SK-N-SH (cell line): ENCODE measurements around the gene CYP2D6. TPM values are rescaled to one million over a fixed set of nuclear protein-coding genes. Genes with fewer than 3 reads are reported as not detected.

Experiments
- CTCF ChIA-PET: fragments of 300-600, 350-600 bp; formaldehyde crosslinking; extraction: SDS; loops from one replicate; lab custom pipeline; 2021; lab: Yijun Ruan, JAX
- POLR2A ChIA-PET: fragments of 350-600 bp; sonication (Branson Sonifier 250); formaldehyde crosslinking; extraction: SDS; loops from one replicate; lab custom pipeline; 2020; ENCODE audit warnings: antibody characterized with exemption, inconsistent platforms; lab: Yijun Ruan, JAX
- DNase-seq: peaks from one replicate; pipeline ENCODE4 v3.0.0; 2012
- H2AFZ ChIP-seq: fragments of 200-600 bp; sonication (generic); 2 replicates; pipeline ENCODE4 v1.8.1; 2016; ENCODE audit warnings: antibody characterized with exemption, mild to moderate bottlenecking, low read depth
- H3F3A ChIP-seq: fragments of 200-600 bp; sonication (generic); replicated peaks from 2 replicates; pipeline ENCODE3; 2016; ENCODE audit warnings: antibody characterized with exemption, mild to moderate bottlenecking; ENCODE audit not compliant: insufficient read depth
- H3K27ac ChIP-seq, 2 experiments: fragments of 200-500 bp in 1 of 2; fragments of 200-600 bp in 1 of 2; sonication (Bioruptor generic) in 1 of 2; sonication (generic), shearing (Covaris generic) in 1 of 2; 2 replicates each; pipeline versions ENCODE4 v1.5.1 to v1.6.1; 2014 to 2016; ENCODE audit warnings: low read depth in 2 of 2, inconsistent platforms in 1 of 2, low read length in 1 of 2, mild to moderate bottlenecking in 1 of 2, mixed read lengths in 1 of 2
- H3K27me3 ChIP-seq: fragments of 200-600 bp; sonication (generic), shearing (Covaris generic); 2 replicates; pipeline ENCODE4 v1.6.1; 2016; ENCODE audit warnings: mixed run types; ENCODE audit not compliant: insufficient read depth
- H3K36me3 ChIP-seq, 2 experiments: fragments of 200-500 bp in 1 of 2; fragments of 200-600 bp in 1 of 2; sonication (Bioruptor generic) in 1 of 2; sonication (generic) in 1 of 2; replicated peaks in 1 of 2; 2 replicates each; pipeline versions ENCODE3 to v1.5.1; 2014 to 2016; ENCODE audit warnings: low read length in 1 of 2, mild to moderate bottlenecking in 1 of 2; ENCODE audit not compliant: insufficient read depth in 2 of 2, control insufficient read depth in 1 of 2
- H3K4me1 ChIP-seq, 2 experiments: fragments of 200-500 bp in 1 of 2; fragments of 200-600 bp in 1 of 2; sonication (Bioruptor generic) in 1 of 2; sonication (generic), shearing (Covaris generic) in 1 of 2; 2 replicates each; pipeline versions ENCODE4 v1.5.1 to v1.6.1; 2014 to 2016; ENCODE audit warnings: low read depth in 1 of 2, low read length in 1 of 2, mixed run types in 1 of 2; ENCODE audit not compliant: insufficient read depth in 2 of 2, control insufficient read depth in 1 of 2
- H3K4me2 ChIP-seq: fragments of 200-600 bp; sonication (generic), shearing (Covaris generic); 2 replicates; pipeline ENCODE4 v1.6.1; 2017; ENCODE audit warnings: mixed run types
- H3K4me3 ChIP-seq, 2 experiments: fragments of 200-500 bp in 1 of 2; fragments of 200-600 bp in 1 of 2; sonication (Bioruptor generic) in 1 of 2; sonication (generic), shearing (Covaris generic) in 1 of 2; 2 replicates each; pipeline versions ENCODE4 v1.5.1 to v1.8.1; 2014 to 2016; ENCODE audit warnings: low read depth in 2 of 2, inconsistent platforms in 1 of 2, low read length in 1 of 2, mild to moderate bottlenecking in 1 of 2, mixed read lengths in 1 of 2, moderate library complexity in 1 of 2
- H3K79me2 ChIP-seq: fragments of 200-600 bp; sonication (generic); 2 replicates; pipeline ENCODE4 v1.8.1; 2017; ENCODE audit warnings: mild to moderate bottlenecking; ENCODE audit not compliant: insufficient read depth
- H3K9ac ChIP-seq: fragments of 200-600 bp; sonication (generic); 2 replicates; pipeline ENCODE4 v1.6.1; 2017; ENCODE audit warnings: mixed run types
- H3K9me2 ChIP-seq: fragments of 200-600 bp; sonication (generic); 2 replicates; pipeline ENCODE4 v1.6.1; 2017; ENCODE audit warnings: mixed run types
- H3K9me3 ChIP-seq: fragments of 200-600 bp; sonication (generic); 2 replicates; pipeline ENCODE4 v1.6.1; 2017; ENCODE audit warnings: mixed run types, mild to moderate bottlenecking, moderate library complexity
- H4K20me1 ChIP-seq: fragments of 200-600 bp; sonication (generic); 2 replicates; pipeline ENCODE4 v1.6.1; 2017; ENCODE audit warnings: mild to moderate bottlenecking, mixed run types; ENCODE audit not compliant: insufficient read depth
- CHD2 ChIP-seq: fragments of 150-350 bp; IDR thresholded peaks from 2 replicates; pipeline ENCODE4 v1.6.1; 2018; ENCODE audit warnings: low read length; ENCODE audit not compliant: partially characterized antibody
- ELF1 ChIP-seq: IDR thresholded peaks from 2 replicates; pipeline ENCODE4 v1.4.0; 2012
- EZH2phosphoT487 ChIP-seq: fragments of 200-600 bp; sonication (generic); IDR thresholded peaks from 2 replicates; pipeline ENCODE4 v1.6.1; 2017; ENCODE audit warnings: low read depth, mixed run types, mild to moderate bottlenecking, antibody characterized with exemption, moderate library complexity, borderline replicate concordance
- IRF3 ChIP-seq: fragments of 150-350 bp; IDR thresholded peaks from 2 replicates; pipeline ENCODE4 v1.6.1; 2016; ENCODE audit warnings: mild to moderate bottlenecking, low read depth, low read length
- MXI1 ChIP-seq: IDR thresholded peaks from 2 replicates; pipeline ENCODE4 v1.6.1; 2012; ENCODE audit warnings: mild to moderate bottlenecking, low read depth, low read length, improper control_type of control experiment
- NFIC ChIP-seq: IDR thresholded peaks from 2 replicates; pipeline ENCODE4 v1.4.0; 2012; ENCODE audit warnings: borderline replicate concordance
- POLR2AphosphoS5 ChIP-seq: IDR thresholded peaks from 2 replicates; pipeline ENCODE4 v1.6.1; 2012; ENCODE audit warnings: low read depth, low read length
- RCOR1 ChIP-seq: fragments of 150-350 bp; IDR thresholded peaks from 2 replicates; pipeline ENCODE4 v1.6.1; 2017; ENCODE audit warnings: antibody characterized with exemption, low read length
- SIN3A ChIP-seq: IDR thresholded peaks from 2 replicates; pipeline ENCODE4 v1.6.1; 2012; ENCODE audit warnings: low read depth, mild to moderate bottlenecking, low read length, moderate library complexity, borderline replicate concordance
- SMC3 ChIP-seq: IDR thresholded peaks from 2 replicates; pipeline ENCODE4 v1.6.1; 2012; ENCODE audit warnings: low read depth, low read length, improper control_type of control experiment
- TAF1 ChIP-seq: IDR thresholded peaks from 2 replicates; pipeline ENCODE4 v1.6.1; 2012; ENCODE audit warnings: low read depth, mild to moderate bottlenecking, low read length, moderate library complexity, borderline replicate concordance
- USF1 ChIP-seq: IDR thresholded peaks from 2 replicates; pipeline ENCODE4 v1.4.0; 2012; ENCODE audit warnings: low read depth, borderline replicate concordance
- WGBS: methylation state at CpG from one replicate; pipeline ENCODE4 v1.1.6; 2017; ENCODE audit warnings: low lambda C conversion rate; 5-methylcytosine and 5-hydroxymethylcytosine counted together
- polyA plus RNA-seq, 3 experiments: library from polyadenylated mRNA; depleted of rRNA; stranded (reverse); fragments of >200 nt; gene quantifications; 2 replicates each; pipeline ENCODE4 v1.2.3, GENCODE V29; 2012
- TF ChIP-seq, protein P1 (sequence below): IDR thresholded peaks from 2 replicates; pipeline ENCODE4; 2012

Gene CYP2D6
- polyA plus RNA-seq, 1 of the 3 experiments (the other 2 are of a cell fraction), result 0.26 TPM

GRCh38 chr22:42155053-42155543 lies 24.5 kb upstream of the CYP2D6 start:
- Histone ChIP-seq H3F3A (no peaks in the 10 kb centered on the region), H3K4me1 (no peaks in the 10 kb centered on the region), H3K79me2 (no peaks in the 10 kb centered on the region), H3K27ac (no peak overlapping the region), H3K9me3 (no peaks in the 10 kb centered on the region), H3K4me2 (no peak overlapping the region), H3K9ac (no peak overlapping the region), H2AFZ (no peak overlapping the region), H3K36me3 (no peaks in the 10 kb centered on the region), H3K9me2 (no peaks in the 10 kb centered on the region), H4K20me1 (no peaks in the 10 kb centered on the region), H3K4me3 (no peak overlapping the region), H3K27me3 (no peaks in the 10 kb centered on the region)
- TF ChIP-seq IRF3 (no peak), RCOR1 (no peak), TAF1 (no peak), ELF1 (no peak), EZH2phosphoT487 (no peak), NFIC (no peak), SMC3 (no peak), MXI1 (no peak), POLR2AphosphoS5 (no peak)
- TF ChIP-seq, protein P1, sequence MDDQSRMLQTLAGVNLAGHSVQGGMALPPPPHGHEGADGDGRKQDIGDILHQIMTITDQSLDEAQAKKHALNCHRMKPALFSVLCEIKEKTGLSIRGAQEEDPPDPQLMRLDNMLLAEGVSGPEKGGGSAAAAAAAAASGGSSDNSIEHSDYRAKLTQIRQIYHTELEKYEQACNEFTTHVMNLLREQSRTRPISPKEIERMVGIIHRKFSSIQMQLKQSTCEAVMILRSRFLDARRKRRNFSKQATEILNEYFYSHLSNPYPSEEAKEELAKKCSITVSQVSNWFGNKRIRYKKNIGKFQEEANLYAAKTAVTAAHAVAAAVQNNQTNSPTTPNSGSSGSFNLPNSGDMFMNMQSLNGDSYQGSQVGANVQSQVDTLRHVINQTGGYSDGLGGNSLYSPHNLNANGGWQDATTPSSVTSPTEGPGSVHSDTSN, result no peak
- DNase-seq, result no peak
- POLR2A ChIA-PET, result no interaction called here
- CTCF ChIA-PET, result interaction anchor here (2.7 kb wide), 1 partner anchor 289 kb away, joined by 9 read pairs; no protein-coding TSS in a partner anchor
- 100% methylated on average over 2 of the region's 7 CpGs for WGBS

DNA sequence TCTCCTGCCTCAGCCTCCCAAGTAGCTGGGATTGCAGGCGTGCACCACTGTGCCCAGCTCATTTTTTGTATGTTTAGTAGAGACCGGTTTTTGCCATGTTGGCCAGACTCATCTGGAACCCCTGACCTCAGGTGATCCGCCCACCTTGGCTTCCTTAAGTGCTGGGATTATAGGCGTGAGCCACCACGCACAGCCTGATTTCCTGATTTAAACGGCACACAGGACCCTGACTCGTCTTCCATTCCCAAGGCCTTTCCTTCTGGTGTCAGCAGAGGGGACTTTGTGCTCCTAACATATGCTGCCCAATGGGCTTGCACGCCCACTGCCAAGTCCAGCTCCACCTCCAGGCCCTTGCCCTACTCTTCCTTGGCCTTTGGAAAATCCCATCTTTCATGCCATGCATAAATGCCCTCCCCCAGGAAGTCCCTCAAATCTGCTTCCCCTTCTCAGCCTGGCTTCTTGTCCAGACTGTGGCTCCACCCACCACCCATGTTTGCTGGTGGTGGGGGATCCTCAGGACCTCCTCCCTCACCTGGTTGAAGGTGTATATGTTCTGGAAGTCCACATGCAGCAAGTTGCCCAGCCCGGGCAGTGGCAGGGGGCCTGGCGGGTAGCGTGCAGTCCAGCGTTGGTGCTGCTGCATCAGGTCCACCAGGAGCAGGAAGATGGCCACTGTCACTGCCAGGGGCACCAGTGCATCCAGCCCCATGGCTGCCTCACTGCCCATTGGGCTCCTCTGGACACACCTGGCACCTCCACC lies 23.9 kb upstream of the CYP2D6 start:
- Histone ChIP-seq H3K9me2 (no peaks in the 10 kb centered on the region), H3K27me3 (no peaks in the 10 kb centered on the region), H3K36me3 (no peaks in the 10 kb centered on the region), H3K9me3 (no peaks in the 10 kb centered on the region), H3K9ac (no peak overlapping the region), H3K4me1 (no peaks in the 10 kb centered on the region), H3K27ac (no peak overlapping the region), H3K4me2 (no peak overlapping the region), H3K4me3 (no peak overlapping the region), H4K20me1 (no peaks in the 10 kb centered on the region), H2AFZ (no peak overlapping the region), H3K79me2 (no peaks in the 10 kb centered on the region), H3F3A (no peaks in the 10 kb centered on the region)
- no peak for DNase-seq
- TF ChIP-seq SMC3 (no peak), IRF3 (no peak), ELF1 (no peak), USF1 (no peak), RCOR1 (no peak), SIN3A (no peak), CHD2 (no peak)
- WGBS, result 89% methylated on average over 3 of the region's 12 CpGs
- ChIA-PET POLR2A (no interaction called here), CTCF (interaction anchor here (2.7 kb wide), 1 partner anchor 290 kb away, joined by 9 read pairs; no protein-coding TSS in a partner anchor)
